Bronchial epithelial cell (primary cell): Measurements from ENCODE around the gene CLDN24. TPM values are rescaled to one million over a fixed set of nuclear protein-coding genes. Genes with fewer than 3 reads are reported as not detected.

Experiments used
- DNase-seq: peaks from one replicate; pipeline ENCODE4 v3.0.0-alpha.2; 2010; ENCODE audit warnings: low read depth
- FAIRE-seq: peaks from 2 replicates; lab custom pipeline; 2011; peaks lifted over from hg19 to GRCh38; lab: Jason Lieb, UNC
- H3K27me3 ChIP-seq: 2 replicates; pipeline ENCODE4 v1.5.1; 2011; ENCODE audit warnings: low read length; ENCODE audit not compliant: control insufficient read depth, insufficient read depth
- H3K36me3 ChIP-seq: 2 replicates; pipeline ENCODE4 v1.5.1; 2011; ENCODE audit warnings: low read length; ENCODE audit not compliant: control insufficient read depth, insufficient read depth
- H3K4me3 ChIP-seq: 2 replicates; pipeline ENCODE4 v1.5.1; 2011; ENCODE audit warnings: mild to moderate bottlenecking, low read depth, low read length, control low read depth
- total RNA-seq: library from RNA; depleted of rRNA; stranded (reverse); fragments of >200 nt; gene quantifications from 2 replicates; pipeline ENCODE4 v1.2.1, GENCODE V29; 2014
- TF ChIP-seq, protein P1 (sequence below): IDR thresholded peaks from 2 replicates; pipeline ENCODE4 v1.5.1; 2011; ENCODE audit warnings: mild to moderate bottlenecking, moderate library complexity, low read length, control low read depth, inconsistent platforms; ENCODE audit not compliant: insufficient read depth, severe bottlenecking

Gene CLDN24
- total RNA-seq, 1 donor from 2014 or later: not detected

- H3K4me3 ChIP-seq: no peak overlapping the region
- TF ChIP-seq, protein P1, sequence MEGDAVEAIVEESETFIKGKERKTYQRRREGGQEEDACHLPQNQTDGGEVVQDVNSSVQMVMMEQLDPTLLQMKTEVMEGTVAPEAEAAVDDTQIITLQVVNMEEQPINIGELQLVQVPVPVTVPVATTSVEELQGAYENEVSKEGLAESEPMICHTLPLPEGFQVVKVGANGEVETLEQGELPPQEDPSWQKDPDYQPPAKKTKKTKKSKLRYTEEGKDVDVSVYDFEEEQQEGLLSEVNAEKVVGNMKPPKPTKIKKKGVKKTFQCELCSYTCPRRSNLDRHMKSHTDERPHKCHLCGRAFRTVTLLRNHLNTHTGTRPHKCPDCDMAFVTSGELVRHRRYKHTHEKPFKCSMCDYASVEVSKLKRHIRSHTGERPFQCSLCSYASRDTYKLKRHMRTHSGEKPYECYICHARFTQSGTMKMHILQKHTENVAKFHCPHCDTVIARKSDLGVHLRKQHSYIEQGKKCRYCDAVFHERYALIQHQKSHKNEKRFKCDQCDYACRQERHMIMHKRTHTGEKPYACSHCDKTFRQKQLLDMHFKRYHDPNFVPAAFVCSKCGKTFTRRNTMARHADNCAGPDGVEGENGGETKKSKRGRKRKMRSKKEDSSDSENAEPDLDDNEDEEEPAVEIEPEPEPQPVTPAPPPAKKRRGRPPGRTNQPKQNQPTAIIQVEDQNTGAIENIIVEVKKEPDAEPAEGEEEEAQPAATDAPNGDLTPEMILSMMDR: no peak
- DNase-seq (peak; percentile 95), FAIRE-seq (no peak)
- no peaks in the 10 kb centered on the region for H3K36me3 ChIP-seq
- no peaks in the 10 kb centered on the region for H3K27me3 ChIP-seq
Measured at GRCh38 chr4:183335369-183335940, 13.2 kb upstream of the CLDN24 start.

DNA sequence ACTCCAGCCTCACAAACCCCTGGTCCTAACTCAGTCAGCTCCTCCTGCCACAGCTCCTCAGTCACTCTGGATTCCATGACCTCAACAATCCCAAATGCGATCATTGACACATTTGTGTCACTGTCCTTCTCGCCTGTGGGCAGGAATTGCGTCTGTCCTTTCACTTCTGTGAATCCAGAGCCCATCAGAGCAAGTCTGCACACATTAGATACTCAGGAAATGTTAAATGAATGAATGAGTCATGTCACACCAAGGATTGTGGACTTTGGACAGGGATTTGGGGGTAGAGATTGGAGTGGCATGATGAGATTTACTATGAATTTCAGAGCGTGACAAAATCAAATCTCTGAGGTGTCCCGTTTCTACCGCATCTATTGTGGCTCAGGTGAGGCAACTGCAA lies 11.8 kb upstream of the CLDN24 start:
- TF ChIP-seq, protein P1: no peak
- FAIRE-seq (no peak), DNase-seq (peak; percentile 69)
- H3K4me3 ChIP-seq: no peak overlapping the region
- no peaks in the 10 kb centered on the region for H3K36me3 ChIP-seq
- no peaks in the 10 kb centered on the region for H3K27me3 ChIP-seq

- FAIRE-seq: peak; percentile 88
- Histone ChIP-seq H3K27me3 (no peaks in the 10 kb centered on the region), H3K4me3 (no peak overlapping the region), H3K36me3 (no peaks in the 10 kb centered on the region)
- DNase-seq: no peak
- TF ChIP-seq, protein P1: no peak
Measured at GRCh38 chr4:183333202-183333601, 11.0 kb upstream of the CLDN24 start.

- no peak for DNase-seq
- FAIRE-seq: no peak
- TF ChIP-seq, protein P1: no peak
- Histone ChIP-seq H3K36me3 (no peaks in the 10 kb centered on the region), H3K4me3 (no peak overlapping the region), H3K27me3 (no peaks in the 10 kb centered on the region)
Measured at GRCh38 chr4:183332447-183332846, 10.2 kb upstream of the CLDN24 start.

DNA sequence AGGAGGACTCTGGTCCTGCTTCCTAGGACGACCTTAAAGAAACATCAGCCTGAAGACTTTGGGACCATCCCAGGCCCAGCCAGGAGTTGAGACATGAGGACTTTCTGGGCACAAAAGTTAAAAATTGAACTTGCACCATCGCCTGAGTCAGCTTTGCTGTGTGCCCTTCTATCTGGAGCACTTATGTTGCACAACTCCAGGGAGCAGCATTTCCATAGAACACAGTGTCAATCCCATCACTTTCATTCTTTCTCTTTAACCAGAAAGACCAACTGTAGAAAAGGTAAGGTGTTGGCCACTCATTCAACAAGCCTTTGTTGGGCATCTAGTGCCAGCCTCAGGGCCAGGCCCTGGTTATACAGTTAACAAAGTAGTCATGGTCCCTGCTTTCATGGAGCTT lies 8.6 kb upstream of the CLDN24 start:
- H3K27me3 ChIP-seq: no peaks in the 10 kb centered on the region
- no peak overlapping the region for H3K4me3 ChIP-seq
- TF ChIP-seq, protein P1: no peak
- DNase-seq (no peak), FAIRE-seq (peak; percentile 76)
- H3K36me3 ChIP-seq: no peaks in the 10 kb centered on the region
